Measurements from ENCODE around the gene ALDH6A1. TPM values are rescaled to one million over a fixed set of nuclear protein-coding genes. Genes with fewer than 3 reads are reported as not detected.
A peak's percentile ranks its signal among the peaks of the same experiment; 100 is the strongest.
"Not testable (repeated sequence)": the region's sequence is repeated elsewhere in the genome, so short reads cannot be mapped to it uniquely, and the experiment has no call there.

Gene ALDH6A1
- 10 to 100 TPM; 13.3 to 17.7 (median 14.4) TPM for total RNA-seq (2021; fragmentation: NEBNext Ultra II Directional; extraction: Animal tissue kit (Norgen Biotek cat#: 25700))
- long read RNA-seq, full-length matches to known transcripts, result 26 of 49 reads
- long read RNA-seq, partial matches to known transcripts, result 2 of 49 reads
- long read RNA-seq, other reads (novel, unspliced or antisense), result 21 of 49 reads

DNA sequence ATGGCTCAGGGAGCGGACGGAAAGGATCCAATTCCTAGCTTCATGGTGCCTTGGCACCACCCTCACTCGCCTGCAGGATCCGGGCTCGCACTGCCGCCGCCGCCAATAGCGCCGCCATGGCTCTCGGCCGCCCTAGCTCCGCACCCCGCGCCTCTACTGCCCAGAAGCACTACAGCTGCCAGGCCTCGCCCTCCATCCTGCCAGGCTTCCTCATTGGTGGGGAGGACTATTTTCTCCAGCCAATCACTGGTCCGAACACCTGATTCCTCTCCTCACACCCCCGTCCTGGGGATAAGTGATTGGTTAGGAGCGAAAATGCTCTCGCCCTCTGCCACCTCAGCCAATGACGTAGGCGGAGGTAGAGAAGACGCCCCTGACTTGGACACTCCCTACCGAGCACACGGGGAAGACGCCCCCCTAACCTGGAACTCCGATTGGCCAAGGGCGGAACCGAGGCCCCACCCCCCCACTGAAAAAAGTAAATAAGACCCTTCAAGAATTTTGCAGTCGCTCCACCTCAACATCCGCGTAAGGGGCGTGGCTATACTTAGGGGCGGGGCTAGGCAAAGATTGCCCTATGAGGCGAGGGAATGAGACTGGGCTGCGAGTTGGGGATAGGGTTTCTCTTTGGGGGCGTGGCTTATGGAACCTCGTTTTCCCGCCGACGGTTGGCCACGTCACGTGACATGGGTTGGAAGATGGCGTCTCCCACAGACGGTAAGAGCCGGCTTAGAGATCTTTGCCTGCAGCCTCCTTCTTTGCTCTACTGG is at the start of gene ALDH6A1, which contains the start of gene LIN52:
TSS of gene ALDH6A1 (minus strand) at position 177 of the 770 bp plus-strand sequence. CDS start at position 118, 59 bp downstream.
TSS of gene LIN52 (plus strand) at position 680 of the 770 bp plus-strand sequence. CDS start at position 699, 19 bp downstream.
- H3K27me3 Mint-ChIP-seq (ENCODE audit: insufficient read depth), result peaks cover 7% of the 10 kb centered on the region
- peaks cover 30% of the 10 kb centered on the region for H3K4me1 Mint-ChIP-seq (ENCODE audit: low read depth)
- TF ChIP-seq, protein P1, sequence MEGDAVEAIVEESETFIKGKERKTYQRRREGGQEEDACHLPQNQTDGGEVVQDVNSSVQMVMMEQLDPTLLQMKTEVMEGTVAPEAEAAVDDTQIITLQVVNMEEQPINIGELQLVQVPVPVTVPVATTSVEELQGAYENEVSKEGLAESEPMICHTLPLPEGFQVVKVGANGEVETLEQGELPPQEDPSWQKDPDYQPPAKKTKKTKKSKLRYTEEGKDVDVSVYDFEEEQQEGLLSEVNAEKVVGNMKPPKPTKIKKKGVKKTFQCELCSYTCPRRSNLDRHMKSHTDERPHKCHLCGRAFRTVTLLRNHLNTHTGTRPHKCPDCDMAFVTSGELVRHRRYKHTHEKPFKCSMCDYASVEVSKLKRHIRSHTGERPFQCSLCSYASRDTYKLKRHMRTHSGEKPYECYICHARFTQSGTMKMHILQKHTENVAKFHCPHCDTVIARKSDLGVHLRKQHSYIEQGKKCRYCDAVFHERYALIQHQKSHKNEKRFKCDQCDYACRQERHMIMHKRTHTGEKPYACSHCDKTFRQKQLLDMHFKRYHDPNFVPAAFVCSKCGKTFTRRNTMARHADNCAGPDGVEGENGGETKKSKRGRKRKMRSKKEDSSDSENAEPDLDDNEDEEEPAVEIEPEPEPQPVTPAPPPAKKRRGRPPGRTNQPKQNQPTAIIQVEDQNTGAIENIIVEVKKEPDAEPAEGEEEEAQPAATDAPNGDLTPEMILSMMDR (IDR thresholded peaks at IDR 0.05), result peak; percentile 48
- DNase-seq, result peak; percentile 100
- peak within 1 kb of the TSS; percentile 95 for H3K27ac Mint-ChIP-seq
- H3K4me3 Mint-ChIP-seq, result peak within 1 kb of the TSS; percentile 97
- no peaks in the 10 kb centered on the region for H3K9me3 Mint-ChIP-seq
- H3K36me3 Mint-ChIP-seq (ENCODE audit: low read depth), result no peaks in the 10 kb centered on the region

DNA sequence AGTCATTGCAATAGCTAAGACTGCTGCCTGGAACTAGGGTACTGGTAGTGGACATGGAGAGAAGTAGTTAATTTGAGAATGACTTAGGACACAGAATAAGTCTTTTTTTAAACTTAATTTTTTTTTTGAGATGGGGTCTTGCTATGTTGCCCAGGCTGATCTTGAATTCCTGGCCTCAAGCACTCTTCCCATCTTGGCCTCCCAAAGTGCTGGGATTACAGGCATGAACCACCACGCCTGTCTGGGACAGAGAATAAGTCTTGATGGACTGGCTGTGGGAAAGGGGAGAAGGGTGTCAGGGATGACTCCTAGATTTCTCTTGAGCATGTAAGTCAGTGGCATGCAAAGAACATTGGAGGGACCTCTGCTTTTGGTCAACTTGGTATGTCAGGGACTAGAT is 43.4 kb upstream of the ALDH6A1 start:
- TF ChIP-seq, protein P1 (IDR thresholded peaks at IDR 0.05), result no peak
- no peaks in the 10 kb centered on the region for H3K4me1 Mint-ChIP-seq (ENCODE audit: low read depth)
- no peak overlapping the region for H3K4me3 Mint-ChIP-seq
- H3K27me3 Mint-ChIP-seq (ENCODE audit: insufficient read depth), result no peaks in the 10 kb centered on the region
- H3K27ac Mint-ChIP-seq, result no peak overlapping the region
- H3K9me3 Mint-ChIP-seq, result no peaks in the 10 kb centered on the region
- peaks cover 9% of the 10 kb centered on the region for H3K36me3 Mint-ChIP-seq (ENCODE audit: low read depth)
- no peak for DNase-seq

DNA sequence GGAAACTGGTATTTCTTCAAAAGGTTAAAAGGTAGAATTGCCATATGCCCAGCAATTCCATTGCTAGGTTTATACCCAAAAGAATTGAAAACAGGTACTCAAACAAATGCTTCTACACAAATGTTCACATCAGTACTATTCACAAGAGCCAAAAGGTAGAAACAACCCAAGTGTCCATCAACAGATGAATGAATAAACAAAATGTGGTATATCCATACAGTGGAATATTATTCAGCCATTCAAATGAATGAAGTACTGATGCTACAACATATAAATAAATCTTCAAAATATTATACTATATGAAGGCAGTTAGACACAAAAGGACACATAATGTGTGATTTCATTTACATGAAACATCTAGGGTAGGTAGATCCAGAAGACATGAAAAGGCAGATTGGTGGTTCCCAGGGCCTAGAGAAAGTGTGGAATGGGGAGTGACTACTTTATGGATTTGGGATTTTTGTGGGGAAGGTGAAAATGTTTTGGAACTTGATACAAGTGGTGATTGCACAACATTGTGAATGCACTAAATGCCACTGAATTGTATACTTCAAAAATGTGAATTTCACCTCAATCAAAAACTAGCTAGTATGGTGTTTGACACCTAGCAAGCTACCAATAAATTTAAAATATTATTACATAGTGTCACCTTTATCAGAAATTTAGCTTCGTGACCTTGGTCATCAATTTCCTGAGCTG is 42.2 kb upstream of the ALDH6A1 start:
- peaks cover 9% of the 10 kb centered on the region for H3K36me3 Mint-ChIP-seq (ENCODE audit: low read depth)
- H3K4me3 Mint-ChIP-seq, result no peak overlapping the region
- H3K27ac Mint-ChIP-seq, result no peak overlapping the region
- TF ChIP-seq, protein P1 (IDR thresholded peaks at IDR 0.05), result no peak
- no peaks in the 10 kb centered on the region for H3K27me3 Mint-ChIP-seq (ENCODE audit: insufficient read depth)
- no peaks in the 10 kb centered on the region for H3K9me3 Mint-ChIP-seq
- no peak for DNase-seq
- no peaks in the 10 kb centered on the region for H3K4me1 Mint-ChIP-seq (ENCODE audit: low read depth)

DNA sequence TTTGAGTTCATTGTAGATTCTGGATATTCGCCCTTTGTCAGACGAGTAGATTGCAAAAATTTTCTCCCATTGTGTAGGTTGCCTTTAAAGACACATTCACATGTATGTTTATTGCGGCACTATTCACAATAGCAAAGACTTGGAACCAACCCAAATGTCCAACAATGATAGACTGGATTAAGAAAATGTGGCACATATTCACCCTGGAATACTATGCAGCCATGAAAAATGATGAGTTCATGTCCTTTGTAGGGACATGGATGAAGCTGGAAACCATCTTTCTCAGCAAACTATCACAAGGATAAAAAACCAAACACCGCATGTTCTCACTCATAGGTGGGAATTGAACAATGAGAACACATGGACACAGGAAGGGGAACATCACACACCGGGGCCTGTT is 41.2 kb upstream of the ALDH6A1 start:
- not testable (repeated sequence) for H3K9me3 Mint-ChIP-seq; H3K4me3 Mint-ChIP-seq; H3K4me1 Mint-ChIP-seq (ENCODE audit: low read depth); H3K27ac Mint-ChIP-seq; DNase-seq; H3K27me3 Mint-ChIP-seq (ENCODE audit: insufficient read depth)
- peaks cover 13% of the 10 kb centered on the region for H3K36me3 Mint-ChIP-seq (ENCODE audit: low read depth)

DNA sequence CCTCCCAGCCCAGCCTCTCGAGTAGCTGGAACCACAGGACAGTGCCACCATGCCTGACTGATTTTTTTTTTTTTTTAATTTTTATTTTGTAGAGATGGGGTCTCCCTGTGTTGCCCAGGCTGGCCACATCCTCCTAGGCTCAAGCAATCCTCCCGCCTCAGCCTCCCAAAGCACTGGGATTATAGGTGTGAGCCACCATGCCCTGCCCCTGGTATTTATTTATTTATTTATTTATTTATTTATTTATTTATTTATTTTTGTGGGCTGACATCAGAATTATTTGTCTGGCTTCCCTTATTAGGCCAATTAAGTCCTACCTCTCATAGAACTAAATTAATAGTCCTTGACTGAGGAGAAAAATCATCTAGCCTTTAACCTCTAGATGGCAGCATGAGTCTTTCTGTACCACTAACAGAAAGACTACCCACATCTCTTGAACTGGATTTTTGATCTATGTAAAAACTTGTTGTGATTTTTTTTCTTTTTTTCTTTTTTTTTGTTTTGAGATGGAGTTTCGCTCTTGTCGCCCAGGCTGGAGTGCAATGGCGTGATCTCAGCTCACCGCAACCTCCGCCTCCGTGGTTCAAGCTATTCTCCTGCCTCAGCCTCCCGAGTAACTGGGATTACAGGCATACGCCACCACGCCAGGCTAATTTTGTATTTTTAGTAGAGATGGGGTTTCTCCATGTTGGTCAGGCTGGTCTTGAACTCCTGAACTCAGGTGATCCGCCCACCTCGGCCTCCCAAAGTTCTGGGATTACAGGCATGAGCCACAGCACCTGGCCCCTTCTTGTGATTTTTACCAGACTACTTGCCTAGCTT is 27.4 kb upstream of the ALDH6A1 start:
- not testable (repeated sequence) for H3K27ac Mint-ChIP-seq; H3K4me1 Mint-ChIP-seq (ENCODE audit: low read depth); H3K4me3 Mint-ChIP-seq; H3K9me3 Mint-ChIP-seq; H3K27me3 Mint-ChIP-seq (ENCODE audit: insufficient read depth); H3K36me3 Mint-ChIP-seq (ENCODE audit: low read depth)
- DNase-seq, result peak; percentile 62
- TF ChIP-seq, protein P1 (IDR thresholded peaks at IDR 0.05), result peak; percentile 78

All from HFFc6 (cell line).